HUES64 (cell line): ENCODE results near the gene P2RX7.
A peak's percentile ranks its signal among the peaks of the same experiment; 100 is the strongest.

Experiments used
- H3K27ac ChIP-seq: 2 replicates; pipeline ENCODE4 v1.7.0; 2013; ENCODE audit warnings: low read depth, low read length, inconsistent platforms
- H3K27me3 ChIP-seq: 2 replicates; pipeline ENCODE4 v1.6.1; 2013; ENCODE audit warnings: mild to moderate bottlenecking, low read length; ENCODE audit not compliant: insufficient read depth
- H3K36me3 ChIP-seq: 2 replicates; pipeline ENCODE4 v1.6.1; 2013; ENCODE audit warnings: mild to moderate bottlenecking, low read length; ENCODE audit not compliant: insufficient read depth
- H3K4me1 ChIP-seq: 2 replicates; pipeline ENCODE4 v1.6.1; 2013; ENCODE audit warnings: mild to moderate bottlenecking, low read length, moderate library complexity; ENCODE audit not compliant: insufficient read depth
- H3K4me3 ChIP-seq: 2 replicates; pipeline ENCODE4 v1.5.1; 2013; ENCODE audit warnings: mild to moderate bottlenecking, low read length, moderate library complexity
- H3K9ac ChIP-seq: 2 replicates; pipeline ENCODE4 v1.6.1; 2013; ENCODE audit warnings: mild to moderate bottlenecking, low read depth, low read length
- H3K9me3 ChIP-seq: 2 replicates; pipeline ENCODE4 v1.6.1; 2013; ENCODE audit warnings: low read depth, low read length; ENCODE audit not compliant: insufficient read depth
- WGBS: fragments of 150-250, 120-280 bp; methylation state at CpG from one replicate; pipeline ENCODE4 v1.1.7; 2013; ENCODE audit warnings: missing lambda C conversion rate; 5-methylcytosine and 5-hydroxymethylcytosine counted together

P2RX7 gene

GRCh38 chr12:121090586-121091514 is 41.8 kb upstream of the P2RX7 start:
- Histone ChIP-seq H3K9ac (no peak overlapping the region), H3K36me3 (no peaks in the 10 kb centered on the region), H3K9me3 (no peaks in the 10 kb centered on the region), H3K4me3 (no peak overlapping the region), H3K27me3 (peaks cover 9% of the 10 kb centered on the region), H3K27ac (no peak overlapping the region), H3K4me1 (no peaks in the 10 kb centered on the region)
- 80% methylated on average over 11 of the region's 11 CpGs for WGBS

- no peaks in the 10 kb centered on the region for H3K36me3 ChIP-seq
- peaks cover 9% of the 10 kb centered on the region for H3K27me3 ChIP-seq
- WGBS, result 96% methylated on average over 2 of the region's 2 CpGs
- no peaks in the 10 kb centered on the region for H3K9me3 ChIP-seq
- H3K27ac ChIP-seq, result no peak overlapping the region
- H3K9ac ChIP-seq, result no peak overlapping the region
- no peak overlapping the region for H3K4me3 ChIP-seq
- no peaks in the 10 kb centered on the region for H3K4me1 ChIP-seq
These were observed 40.6 kb upstream of the P2RX7 start for GRCh38 chr12:121092034-121092433.

- no peaks in the 10 kb centered on the region for H3K36me3 ChIP-seq
- no peaks in the 10 kb centered on the region for H3K4me1 ChIP-seq
- 89% methylated on average over 31 of the region's 31 CpGs for WGBS
- no peaks in the 10 kb centered on the region for H3K9me3 ChIP-seq
- no peak overlapping the region for H3K4me3 ChIP-seq
- H3K27me3 ChIP-seq, result peaks cover 9% of the 10 kb centered on the region
- no peak overlapping the region for H3K9ac ChIP-seq
- H3K27ac ChIP-seq, result no peak overlapping the region
These were observed 39.2 kb upstream of the P2RX7 start for GRCh38 chr12:121093487-121093891.

GRCh38 chr12:121095544-121096198 is 37.0 kb upstream of the P2RX7 start:
- 24% methylated on average over 33 of the region's 33 CpGs for WGBS
- Histone ChIP-seq H3K9ac (no peak overlapping the region), H3K27me3 (peaks cover 9% of the 10 kb centered on the region), H3K27ac (no peak overlapping the region), H3K36me3 (no peaks in the 10 kb centered on the region), H3K4me3 (peak overlapping the region; percentile 23; the same call in 1 of the 2 replicates), H3K9me3 (peaks cover 7% of the 10 kb centered on the region; the same call in 1 of the 2 replicates), H3K4me1 (no peaks in the 10 kb centered on the region)

GRCh38 chr12:121096199-121096798 is 36.4 kb upstream of the P2RX7 start:
- 41% methylated on average over 9 of the region's 11 CpGs for WGBS
- Histone ChIP-seq H3K27ac (no peak overlapping the region), H3K9ac (no peak overlapping the region), H3K4me1 (no peaks in the 10 kb centered on the region), H3K9me3 (peaks cover 7% of the 10 kb centered on the region; the same call in 1 of the 2 replicates), H3K36me3 (no peaks in the 10 kb centered on the region), H3K4me3 (no peak overlapping the region), H3K27me3 (peaks cover 9% of the 10 kb centered on the region)

- Histone ChIP-seq H3K9me3 (peaks cover 7% of the 10 kb centered on the region; the same call in 1 of the 2 replicates), H3K36me3 (no peaks in the 10 kb centered on the region), H3K4me3 (no peak overlapping the region), H3K9ac (no peak overlapping the region), H3K27me3 (peaks cover 9% of the 10 kb centered on the region), H3K4me1 (no peaks in the 10 kb centered on the region), H3K27ac (no peak overlapping the region)
These were observed 32.9 kb upstream of the P2RX7 start for GRCh38 chr12:121099779-121100178.

GRCh38 chr12:121102307-121102706 is 30.4 kb upstream of the P2RX7 start:
- Histone ChIP-seq H3K27ac (no peak overlapping the region), H3K4me1 (no peaks in the 10 kb centered on the region), H3K36me3 (no peaks in the 10 kb centered on the region), H3K9me3 (peaks cover 7% of the 10 kb centered on the region; the same call in 1 of the 2 replicates), H3K27me3 (no peaks in the 10 kb centered on the region), H3K9ac (no peak overlapping the region), H3K4me3 (no peak overlapping the region)
- 52% methylated on average over 1 of the region's 1 CpG for WGBS

GRCh38 chr12:121107681-121108080 is 25.0 kb upstream of the P2RX7 start:
- no peak overlapping the region for H3K27ac ChIP-seq
- no peak overlapping the region for H3K9ac ChIP-seq
- no peaks in the 10 kb centered on the region for H3K9me3 ChIP-seq
- H3K36me3 ChIP-seq, result no peaks in the 10 kb centered on the region
- no peak overlapping the region for H3K4me3 ChIP-seq
- no peaks in the 10 kb centered on the region for H3K27me3 ChIP-seq
- H3K4me1 ChIP-seq, result no peaks in the 10 kb centered on the region
- 66% methylated on average over 3 of the region's 3 CpGs for WGBS

- H3K27ac ChIP-seq, result no peak overlapping the region
- H3K4me1 ChIP-seq, result no peaks in the 10 kb centered on the region
- WGBS, result 94% methylated on average over 5 of the region's 5 CpGs
- no peaks in the 10 kb centered on the region for H3K27me3 ChIP-seq
- H3K4me3 ChIP-seq, result no peak overlapping the region
- no peaks in the 10 kb centered on the region for H3K36me3 ChIP-seq
- H3K9me3 ChIP-seq, result no peaks in the 10 kb centered on the region
- no peak overlapping the region for H3K9ac ChIP-seq
These were observed 24.2 kb upstream of the P2RX7 start for GRCh38 chr12:121108492-121108891.

GRCh38 chr12:121110211-121110940 is 22.3 kb upstream of the P2RX7 start:
- Histone ChIP-seq H3K4me3 (no peak overlapping the region), H3K9me3 (no peaks in the 10 kb centered on the region), H3K36me3 (no peaks in the 10 kb centered on the region), H3K4me1 (no peaks in the 10 kb centered on the region), H3K27ac (no peak overlapping the region), H3K27me3 (no peaks in the 10 kb centered on the region), H3K9ac (no peak overlapping the region)
- 65% methylated on average over 8 of the region's 8 CpGs for WGBS
